Liver (tissue), 9 donors: Measurements from ENCODE around the gene BRAP. TPM values are rescaled to one million over a fixed set of nuclear protein-coding genes. Genes with fewer than 3 reads are reported as not detected.
A peak's percentile ranks its signal among the peaks of the same experiment; 100 is the strongest.

Experiments used
- DNase-seq: peaks from one replicate; pipeline ENCODE4 v3.0.0-alpha.2; 2017; ENCODE audit warnings: low spot score
- H3K27ac ChIP-seq, 2 donors: one replicate each; pipeline ENCODE4 v1.7.0; 2013; ENCODE audit warnings: inconsistent platforms in 2 of 2, low read length in 2 of 2, control low read depth in 1 of 2, low read depth in 1 of 2, mild to moderate bottlenecking in 1 of 2
- H3K27me3 ChIP-seq, 4 donors: one replicate each; pipeline versions ENCODE4 v1.6.1 to v1.7.0; 2013; ENCODE audit warnings: low read length in 3 of 4, inconsistent platforms in 1 of 4, mild to moderate bottlenecking in 1 of 4, moderate library complexity in 1 of 4; ENCODE audit not compliant: control insufficient read depth in 4 of 4, insufficient read depth in 4 of 4
- H3K36me3 ChIP-seq, 4 donors: one replicate each; pipeline versions ENCODE4 v1.6.1 to v1.7.0; 2013; ENCODE audit warnings: low read length in 3 of 4, mild to moderate bottlenecking in 3 of 4, low read depth in 1 of 4, moderate library complexity in 1 of 4; ENCODE audit not compliant: control insufficient read depth in 4 of 4, insufficient read depth in 3 of 4
- H3K4me1 ChIP-seq, 4 donors: one replicate each; pipeline versions ENCODE4 v1.6.1 to v1.7.0; 2013; ENCODE audit warnings: low read length in 3 of 4, mild to moderate bottlenecking in 3 of 4, moderate library complexity in 1 of 4; ENCODE audit not compliant: control insufficient read depth in 4 of 4, insufficient read depth in 4 of 4
- H3K4me3 ChIP-seq, 3 donors: one replicate each; pipeline versions ENCODE4 v1.6.1 to v1.7.0; 2013; ENCODE audit warnings: low read length in 3 of 3, control low read depth in 1 of 3, low read depth in 1 of 3, mild to moderate bottlenecking in 1 of 3
- H3K9ac ChIP-seq, 2 donors: one replicate each; pipeline ENCODE4 v1.7.0; 2013; ENCODE audit warnings: low read length in 2 of 2, mild to moderate bottlenecking in 2 of 2, moderate library complexity in 2 of 2, control low read depth in 1 of 2, low read depth in 1 of 2
- H3K9me3 ChIP-seq, 4 donors: one replicate each; pipeline versions ENCODE4 v1.6.1 to v1.7.0; 2013; ENCODE audit warnings: low read length in 3 of 4; ENCODE audit not compliant: control insufficient read depth in 4 of 4
- EGR1 ChIP-seq, 2 donors: IDR thresholded peaks; 2 replicates each; pipeline ENCODE4 v1.6.1; 2016 to 2018; ENCODE audit warnings: antibody characterized with exemption in 2 of 2, low read depth in 2 of 2
- FOXA1 ChIP-seq: IDR thresholded peaks from 2 replicates; pipeline ENCODE4 v1.6.1; 2016; ENCODE audit warnings: antibody characterized with exemption
- FOXA2 ChIP-seq: IDR thresholded peaks from 2 replicates; pipeline ENCODE4 v1.6.1; 2016; ENCODE audit warnings: antibody characterized with exemption
- GABPA ChIP-seq, 2 donors: IDR thresholded peaks in 1 of 2; conservative IDR thresholded peaks in 1 of 2; 2 replicates each; pipeline ENCODE4 v1.6.1; 2016; ENCODE audit warnings: antibody characterized with exemption in 2 of 2, mild to moderate bottlenecking in 1 of 2, moderate library complexity in 1 of 2
- HNF4A ChIP-seq, 2 donors: conservative IDR thresholded peaks; 2 replicates each; pipeline ENCODE4 v1.6.1; 2016; ENCODE audit warnings: antibody characterized with exemption in 2 of 2, mild to moderate bottlenecking in 2 of 2
- HNF4G ChIP-seq: IDR thresholded peaks from 2 replicates; pipeline ENCODE4 v1.6.1; 2016; ENCODE audit warnings: antibody characterized with exemption
- JUND ChIP-seq, 2 donors: IDR thresholded peaks; 2 replicates each; pipeline ENCODE4 v1.6.1; 2016; ENCODE audit warnings: antibody characterized with exemption in 2 of 2
- NR2F2 ChIP-seq: IDR thresholded peaks from 2 replicates; pipeline ENCODE4 v1.6.1; 2016; ENCODE audit warnings: antibody characterized with exemption
- RAD21 ChIP-seq, 2 donors: IDR thresholded peaks; 2 replicates each; pipeline ENCODE4 v1.6.1; 2016; ENCODE audit warnings: antibody characterized with exemption in 2 of 2, mild to moderate bottlenecking in 2 of 2
- RXRA ChIP-seq, 2 donors: IDR thresholded peaks; 2 replicates each; pipeline ENCODE4 v1.6.1; 2017 to 2018; ENCODE audit warnings: antibody characterized with exemption in 2 of 2, mild to moderate bottlenecking in 1 of 2
- SP1 ChIP-seq: IDR thresholded peaks from 2 replicates; pipeline ENCODE4 v1.6.1; 2018; ENCODE audit warnings: antibody characterized with exemption, mild to moderate bottlenecking
- TAF1 ChIP-seq: conservative IDR thresholded peaks from 2 replicates; pipeline ENCODE4 v1.6.1; 2016; ENCODE audit warnings: antibody characterized with exemption, mild to moderate bottlenecking
- YY1 ChIP-seq: IDR thresholded peaks from 2 replicates; pipeline ENCODE4 v1.6.1; 2016; ENCODE audit warnings: antibody characterized with exemption, mild to moderate bottlenecking
- WGBS: extraction: QIAGEN DNeasy Blood & Tissue Kit; methylation state at CpG from one replicate; pipeline ENCODE4 v1.1.7; 2013; 5-methylcytosine and 5-hydroxymethylcytosine counted together
- polyA plus RNA-seq, 2 donors: library from polyadenylated mRNA; stranded (reverse) in 1 of 2; unstranded in 1 of 2; fragments of 200-250 nt in 1 of 2; fragments of >200 nt in 1 of 2; fragmentation: Nextera tagmentation in 1 of 2; extraction: Ambion mirVana in 1 of 2; gene quantifications; one replicate each; pipeline versions ENCODE4 v1.2.1 to v1.2.3, GENCODE V29; 2013 to 2015
- total RNA-seq, 2 donors: library from RNA; depleted of rRNA; stranded (reverse); fragments of >200 nt; gene quantifications; one replicate each; pipeline ENCODE4 v1.2.3, GENCODE V29; 2014
- TF ChIP-seq, protein P1 (sequence below): fragments of 150-350 bp; IDR thresholded peaks from 2 replicates; pipeline ENCODE4 v1.5.1; 2017; ENCODE audit warnings: improper control_type of control experiment, low read depth, low read length; ENCODE audit not compliant: missing input control
- TF ChIP-seq, protein P2 (sequence below): IDR thresholded peaks from 2 replicates; pipeline ENCODE4 v1.6.1; 2016; ENCODE audit warnings: antibody characterized with exemption
- TF ChIP-seq, protein P3 (sequence below): IDR thresholded peaks from 2 replicates; pipeline ENCODE4 v1.6.1; 2016; ENCODE audit warnings: antibody characterized with exemption
- TF ChIP-seq, protein P4 (sequence below): IDR thresholded peaks from 2 replicates; pipeline ENCODE4 v1.6.1; 2016; ENCODE audit warnings: antibody characterized with exemption
- TF ChIP-seq, protein P5 (sequence below): IDR thresholded peaks from 2 replicates; pipeline ENCODE4 v1.6.1; 2016; ENCODE audit warnings: antibody characterized with exemption, mild to moderate bottlenecking
- donor health status: healthy.
- donor health status: healthy.
- donor health status: healthy.
- donor health status: healthy.
- donor health status: healthy.

The BRAP gene
- total and polyA plus RNA-seq, 4 donors = 4.8 to 10.1 (median 6.7) TPM

DNA sequence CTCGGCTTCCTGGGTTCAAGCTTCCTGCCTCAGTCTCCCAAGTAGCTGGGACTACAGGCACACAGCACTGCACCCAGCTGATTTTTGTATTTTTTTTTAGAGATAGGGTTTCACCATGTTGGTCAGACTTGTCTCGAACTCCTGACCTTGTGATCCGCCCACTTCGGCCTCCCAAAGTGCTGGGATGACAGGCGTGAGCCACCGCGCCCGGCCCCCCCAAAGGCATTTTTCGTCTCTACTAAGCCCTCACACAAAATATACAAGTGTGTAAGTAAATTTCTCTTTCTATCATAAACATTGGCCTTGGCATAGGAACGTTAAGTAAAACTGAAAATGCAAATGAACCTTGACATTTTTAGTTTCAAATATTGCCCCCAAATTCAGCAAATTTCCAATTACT, 2.2 kb upstream of the BRAP start:
- Histone ChIP-seq H3K9me3 (no peaks in the 10 kb centered on the region), H3K27ac (no peak overlapping the region), H3K4me1 (peaks cover 2 to 27% (median 23%) of the 10 kb centered on the region in 4 donors), H3K27me3 (no peaks in the 10 kb centered on the region), H3K4me3 (no peak overlapping the region), H3K36me3 (peaks cover 0 to 7% (median 3%) of the 10 kb centered on the region in 4 donors), H3K9ac (no peak overlapping the region)
- WGBS = 92% methylated on average over 10 of the region's 10 CpGs
- TF ChIP-seq YY1 = no peak
- TF ChIP-seq, protein P1, sequence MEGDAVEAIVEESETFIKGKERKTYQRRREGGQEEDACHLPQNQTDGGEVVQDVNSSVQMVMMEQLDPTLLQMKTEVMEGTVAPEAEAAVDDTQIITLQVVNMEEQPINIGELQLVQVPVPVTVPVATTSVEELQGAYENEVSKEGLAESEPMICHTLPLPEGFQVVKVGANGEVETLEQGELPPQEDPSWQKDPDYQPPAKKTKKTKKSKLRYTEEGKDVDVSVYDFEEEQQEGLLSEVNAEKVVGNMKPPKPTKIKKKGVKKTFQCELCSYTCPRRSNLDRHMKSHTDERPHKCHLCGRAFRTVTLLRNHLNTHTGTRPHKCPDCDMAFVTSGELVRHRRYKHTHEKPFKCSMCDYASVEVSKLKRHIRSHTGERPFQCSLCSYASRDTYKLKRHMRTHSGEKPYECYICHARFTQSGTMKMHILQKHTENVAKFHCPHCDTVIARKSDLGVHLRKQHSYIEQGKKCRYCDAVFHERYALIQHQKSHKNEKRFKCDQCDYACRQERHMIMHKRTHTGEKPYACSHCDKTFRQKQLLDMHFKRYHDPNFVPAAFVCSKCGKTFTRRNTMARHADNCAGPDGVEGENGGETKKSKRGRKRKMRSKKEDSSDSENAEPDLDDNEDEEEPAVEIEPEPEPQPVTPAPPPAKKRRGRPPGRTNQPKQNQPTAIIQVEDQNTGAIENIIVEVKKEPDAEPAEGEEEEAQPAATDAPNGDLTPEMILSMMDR = no peak
- TF ChIP-seq, protein P2, sequence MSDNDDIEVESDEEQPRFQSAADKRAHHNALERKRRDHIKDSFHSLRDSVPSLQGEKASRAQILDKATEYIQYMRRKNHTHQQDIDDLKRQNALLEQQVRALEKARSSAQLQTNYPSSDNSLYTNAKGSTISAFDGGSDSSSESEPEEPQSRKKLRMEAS = no peak
- TF ChIP-seq, protein P3, sequence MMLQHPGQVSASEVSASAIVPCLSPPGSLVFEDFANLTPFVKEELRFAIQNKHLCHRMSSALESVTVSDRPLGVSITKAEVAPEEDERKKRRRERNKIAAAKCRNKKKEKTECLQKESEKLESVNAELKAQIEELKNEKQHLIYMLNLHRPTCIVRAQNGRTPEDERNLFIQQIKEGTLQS = no peak
- TF ChIP-seq JUND (IDR thresholded peaks at IDR 0.05) = no peak
- TF ChIP-seq EGR1 (IDR thresholded peaks at IDR 0.05; ENCODE audit: low read depth in 2 of 2) = no peak
- TF ChIP-seq NR2F2 = no peak
- no peak for TF ChIP-seq TAF1
- TF ChIP-seq, protein P4, sequence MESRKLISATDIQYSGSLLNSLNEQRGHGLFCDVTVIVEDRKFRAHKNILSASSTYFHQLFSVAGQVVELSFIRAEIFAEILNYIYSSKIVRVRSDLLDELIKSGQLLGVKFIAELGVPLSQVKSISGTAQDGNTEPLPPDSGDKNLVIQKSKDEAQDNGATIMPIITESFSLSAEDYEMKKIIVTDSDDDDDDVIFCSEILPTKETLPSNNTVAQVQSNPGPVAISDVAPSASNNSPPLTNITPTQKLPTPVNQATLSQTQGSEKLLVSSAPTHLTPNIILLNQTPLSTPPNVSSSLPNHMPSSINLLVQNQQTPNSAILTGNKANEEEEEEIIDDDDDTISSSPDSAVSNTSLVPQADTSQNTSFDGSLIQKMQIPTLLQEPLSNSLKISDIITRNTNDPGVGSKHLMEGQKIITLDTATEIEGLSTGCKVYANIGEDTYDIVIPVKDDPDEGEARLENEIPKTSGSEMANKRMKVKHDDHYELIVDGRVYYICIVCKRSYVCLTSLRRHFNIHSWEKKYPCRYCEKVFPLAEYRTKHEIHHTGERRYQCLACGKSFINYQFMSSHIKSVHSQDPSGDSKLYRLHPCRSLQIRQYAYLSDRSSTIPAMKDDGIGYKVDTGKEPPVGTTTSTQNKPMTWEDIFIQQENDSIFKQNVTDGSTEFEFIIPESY = no peak
- no peak for TF ChIP-seq GABPA (IDR thresholded peaks at IDR 0.05 in 1 of 2, conservative IDR thresholded peaks at IDR 0.05 in 1 of 2)
- no peak for TF ChIP-seq FOXA1
- TF ChIP-seq, protein P5, sequence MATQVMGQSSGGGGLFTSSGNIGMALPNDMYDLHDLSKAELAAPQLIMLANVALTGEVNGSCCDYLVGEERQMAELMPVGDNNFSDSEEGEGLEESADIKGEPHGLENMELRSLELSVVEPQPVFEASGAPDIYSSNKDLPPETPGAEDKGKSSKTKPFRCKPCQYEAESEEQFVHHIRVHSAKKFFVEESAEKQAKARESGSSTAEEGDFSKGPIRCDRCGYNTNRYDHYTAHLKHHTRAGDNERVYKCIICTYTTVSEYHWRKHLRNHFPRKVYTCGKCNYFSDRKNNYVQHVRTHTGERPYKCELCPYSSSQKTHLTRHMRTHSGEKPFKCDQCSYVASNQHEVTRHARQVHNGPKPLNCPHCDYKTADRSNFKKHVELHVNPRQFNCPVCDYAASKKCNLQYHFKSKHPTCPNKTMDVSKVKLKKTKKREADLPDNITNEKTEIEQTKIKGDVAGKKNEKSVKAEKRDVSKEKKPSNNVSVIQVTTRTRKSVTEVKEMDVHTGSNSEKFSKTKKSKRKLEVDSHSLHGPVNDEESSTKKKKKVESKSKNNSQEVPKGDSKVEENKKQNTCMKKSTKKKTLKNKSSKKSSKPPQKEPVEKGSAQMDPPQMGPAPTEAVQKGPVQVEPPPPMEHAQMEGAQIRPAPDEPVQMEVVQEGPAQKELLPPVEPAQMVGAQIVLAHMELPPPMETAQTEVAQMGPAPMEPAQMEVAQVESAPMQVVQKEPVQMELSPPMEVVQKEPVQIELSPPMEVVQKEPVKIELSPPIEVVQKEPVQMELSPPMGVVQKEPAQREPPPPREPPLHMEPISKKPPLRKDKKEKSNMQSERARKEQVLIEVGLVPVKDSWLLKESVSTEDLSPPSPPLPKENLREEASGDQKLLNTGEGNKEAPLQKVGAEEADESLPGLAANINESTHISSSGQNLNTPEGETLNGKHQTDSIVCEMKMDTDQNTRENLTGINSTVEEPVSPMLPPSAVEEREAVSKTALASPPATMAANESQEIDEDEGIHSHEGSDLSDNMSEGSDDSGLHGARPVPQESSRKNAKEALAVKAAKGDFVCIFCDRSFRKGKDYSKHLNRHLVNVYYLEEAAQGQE = no peak
- no peak for TF ChIP-seq HNF4A (conservative IDR thresholded peaks at IDR 0.05)
- no peak for TF ChIP-seq RAD21 (IDR thresholded peaks at IDR 0.05)
- no peak for TF ChIP-seq FOXA2
- no peak for TF ChIP-seq RXRA (IDR thresholded peaks at IDR 0.05)
- no peak for TF ChIP-seq HNF4G
- no peak for DNase-seq

DNA sequence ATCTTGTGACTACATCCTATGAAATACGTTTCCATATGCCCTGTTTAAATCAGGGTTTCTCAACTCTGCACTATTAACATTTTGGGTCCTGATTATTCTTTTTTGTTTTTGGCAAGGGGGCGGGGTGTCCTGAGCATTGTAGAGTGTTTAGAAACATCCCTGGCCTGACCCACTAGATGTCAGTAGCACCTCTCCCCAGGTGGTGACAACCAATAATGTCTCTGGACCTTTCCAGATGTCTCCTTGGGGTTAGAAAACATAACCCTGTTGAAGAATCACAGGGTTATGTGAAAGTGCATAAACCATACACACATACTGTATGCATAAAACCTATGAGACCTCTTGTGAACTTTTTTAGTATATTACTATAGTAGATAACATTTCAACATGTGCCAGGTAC, 1.5 kb upstream of the BRAP start:
- 27% methylated on average over 2 of the region's 2 CpGs for WGBS
- H3K27me3 ChIP-seq = no peaks in the 10 kb centered on the region
- no peak for DNase-seq
- no peak overlapping the region for H3K27ac ChIP-seq
- peaks cover 2 to 27% (median 23%) of the 10 kb centered on the region in 4 donors for H3K4me1 ChIP-seq
- H3K36me3 ChIP-seq = peaks cover 0 to 8% (median 5%) of the 10 kb centered on the region in 4 donors
- H3K9ac ChIP-seq = no peak overlapping the region
- H3K4me3 ChIP-seq = no peak overlapping the region
- H3K9me3 ChIP-seq = no peaks in the 10 kb centered on the region
- peak in 1 of 2 donors; percentile 13 for TF ChIP-seq HNF4A (conservative IDR thresholded peaks at IDR 0.05)
- TF ChIP-seq SP1 = no peak
- no peak for TF ChIP-seq EGR1 (IDR thresholded peaks at IDR 0.05; ENCODE audit: low read depth in 2 of 2)
- TF ChIP-seq RAD21 (IDR thresholded peaks at IDR 0.05) = peak; percentile 69 to 75
- TF ChIP-seq, protein P1 = peak; percentile 16
- TF ChIP-seq JUND (IDR thresholded peaks at IDR 0.05) = no peak
- TF ChIP-seq FOXA2 = no peak
- TF ChIP-seq, protein P2 = no peak
- TF ChIP-seq GABPA (IDR thresholded peaks at IDR 0.05 in 1 of 2, conservative IDR thresholded peaks at IDR 0.05 in 1 of 2) = no peak
- no peak for TF ChIP-seq RXRA (IDR thresholded peaks at IDR 0.05)
- no peak for TF ChIP-seq NR2F2
- TF ChIP-seq, protein P3 = no peak
